Lower lobe of right lung (tissue), 2 donors: ENCODE measurements around the gene CEP170B. TPM values are rescaled to one million over a fixed set of nuclear protein-coding genes. Genes with fewer than 3 reads are reported as not detected.
A peak's percentile ranks its signal among the peaks of the same experiment; 100 is the strongest.

Source experiments
- ATAC-seq, 2 donors: fragments of 200-7000 bp; cut with Tn5 transposase; one replicate each; pipeline ENCODE4 v1.9.1; 2020 to 2022; ENCODE audit warnings: mild to moderate bottlenecking in 2 of 2, moderate library complexity in 2 of 2
- DNase-seq: peaks from one replicate; pipeline ENCODE4 v3.0.0-alpha.2; 2020
- H3K27ac ChIP-seq: fragments of 200-600 bp; one replicate; pipeline ENCODE4 v1.8.0; 2022
- H3K27me3 ChIP-seq: fragments of 200-600 bp; one replicate; pipeline ENCODE4 v1.8.0; 2022; ENCODE audit warnings: low read depth
- H3K36me3 ChIP-seq: fragments of 200-600 bp; one replicate; pipeline ENCODE4 v1.8.0; 2022; ENCODE audit warnings: mild to moderate bottlenecking
- H3K4me1 ChIP-seq: fragments of 200-600 bp; one replicate; pipeline ENCODE4 v1.8.0; 2022
- H3K4me3 ChIP-seq: fragments of 200-600 bp; one replicate; pipeline ENCODE4 v1.8.0; 2022; ENCODE audit warnings: mild to moderate bottlenecking
- H3K9me3 ChIP-seq: fragments of 200-600 bp; one replicate; pipeline ENCODE4 v1.8.0; 2022
- CTCF ChIP-seq: fragments of 200-600 bp; IDR thresholded peaks from one replicate; pipeline ENCODE4 v1.8.0; 2022; ENCODE audit warnings: antibody characterized with exemption, mild to moderate bottlenecking
- intact Hi-C: fragments of 100-400 bp; cut with DNase I; formaldehyde crosslinking; loops from one replicate; pipeline ENCODE4 v1.11.0; 2022
- total RNA-seq: library from RNA; stranded (reverse); fragmentation: NEBNext Ultra II Directional; extraction: Animal tissue kit (Norgen Biotek cat#: 25700); gene quantifications from one replicate; pipeline ENCODE4 v1.2.1, GENCODE V29; 2021
- donor health status: DM: no; HTN: yes; CAD: no; lungs with severe emphysema.

Gene CEP170B
- total RNA-seq, 1 donor from 2014 or later = 24.7 TPM

- H3K27ac ChIP-seq = no peak overlapping the region
- no peaks in the 10 kb centered on the region for H3K9me3 ChIP-seq
- ATAC-seq (peak; percentile 68 to 75), DNase-seq (peak; percentile 81)
- no peak for TF ChIP-seq CTCF
- peaks cover 18% of the 10 kb centered on the region for H3K4me1 ChIP-seq
- H3K36me3 ChIP-seq = peaks cover 4% of the 10 kb centered on the region
- no peaks in the 10 kb centered on the region for H3K27me3 ChIP-seq
- H3K4me3 ChIP-seq = peak overlapping the region; percentile 39
- intact Hi-C loops = no loop called here
Observed at GRCh38 chr14:104895786-104896661, 31.0 kb downstream of the CEP170B start.

GRCh38 chr14:104897330-104898194 is 32.5 kb downstream of the CEP170B start:
- TF ChIP-seq CTCF = no peak
- H3K4me1 ChIP-seq = peaks cover 18% of the 10 kb centered on the region
- no peak overlapping the region for H3K4me3 ChIP-seq
- peaks cover 4% of the 10 kb centered on the region for H3K36me3 ChIP-seq
- no peaks in the 10 kb centered on the region for H3K9me3 ChIP-seq
- no peaks in the 10 kb centered on the region for H3K27me3 ChIP-seq
- no peak overlapping the region for H3K27ac ChIP-seq
- DNase-seq (peak; percentile 44), ATAC-seq (no peak)
- intact Hi-C loops = no loop called here

GRCh38 chr14:104898195-104898558 is 33.1 kb downstream of the CEP170B start:
- ATAC-seq = no peak
- intact Hi-C loops = no loop called here
- no peak for TF ChIP-seq CTCF

GRCh38 chr14:104898870-104899510 is 33.9 kb downstream of the CEP170B start:
- Histone ChIP-seq H3K36me3 (peaks cover 4% of the 10 kb centered on the region), H3K9me3 (no peaks in the 10 kb centered on the region), H3K27ac (no peak overlapping the region), H3K4me3 (no peak overlapping the region), H3K4me1 (peaks cover 18% of the 10 kb centered on the region), H3K27me3 (peaks cover 2% of the 10 kb centered on the region)
- no peak for ATAC-seq
- no peak for DNase-seq
- no peak for TF ChIP-seq CTCF
- intact Hi-C loops = no loop called here

More at GRCh38 chr14:104898195-104898558, 33.1 kb downstream of the CEP170B start:
- H3K9me3 ChIP-seq = no peaks in the 10 kb centered on the region
- no peak for DNase-seq
- no peak overlapping the region for H3K4me3 ChIP-seq
- H3K27ac ChIP-seq = no peak overlapping the region
- peaks cover 18% of the 10 kb centered on the region for H3K4me1 ChIP-seq
- no peaks in the 10 kb centered on the region for H3K27me3 ChIP-seq
- H3K36me3 ChIP-seq = peaks cover 4% of the 10 kb centered on the region

GRCh38 chr14:104899781-104900180 is 34.7 kb downstream of the CEP170B start:
- Histone ChIP-seq H3K9me3 (no peaks in the 10 kb centered on the region), H3K27ac (no peak overlapping the region), H3K4me3 (no peak overlapping the region), H3K4me1 (peaks cover 14% of the 10 kb centered on the region), H3K36me3 (no peaks in the 10 kb centered on the region), H3K27me3 (peaks cover 9% of the 10 kb centered on the region)
- intact Hi-C loops = no loop called here
- TF ChIP-seq CTCF = no peak
- DNase-seq (no peak), ATAC-seq (no peak)
